HG03520 (cell line): ENCODE results near the gene HPCAL4.

Experiments
- ATAC-seq: cut with Tn5 transposase; IDR thresholded peaks from one replicate; pipeline ENCODE4 v1.9.1; 2021; ENCODE audit warnings: mild to moderate bottlenecking, moderate library complexity; ENCODE audit not compliant: unreplicated experiment

HPCAL4 gene

GRCh38 chr1:39704757-39705156, 13.5 kb upstream of the HPCAL4 start:
- ATAC-seq, result no peak

- ATAC-seq, result no peak
These were observed 9.8 kb upstream of the HPCAL4 start for GRCh38 chr1:39701049-39701439.

GRCh38 chr1:39700348-39700747, 9.1 kb upstream of the HPCAL4 start:
- ATAC-seq, result no peak

- no peak for ATAC-seq
These were observed 8.2 kb upstream of the HPCAL4 start for GRCh38 chr1:39699419-39699818.

- no peak for ATAC-seq
These were observed 7.3 kb upstream of the HPCAL4 start for GRCh38 chr1:39698568-39698967.

GRCh38 chr1:39696448-39696847, 5.2 kb upstream of the HPCAL4 start:
- no peak for ATAC-seq

GRCh38 chr1:39695016-39695415, 3.8 kb upstream of the HPCAL4 start:
- no peak for ATAC-seq

- no peak for ATAC-seq
These were observed 2.8 kb upstream of the HPCAL4 start for GRCh38 chr1:39694026-39694425.

- ATAC-seq, result no peak
These were observed 1.2 kb upstream of the HPCAL4 start for GRCh38 chr1:39692152-39693074.

- no peak for ATAC-seq
These were observed 345 bp downstream of the HPCAL4 start for GRCh38 chr1:39690794-39691382.

GRCh38 chr1:39690225-39690624, 1.0 kb downstream of the HPCAL4 start:
- no peak for ATAC-seq

- no peak for ATAC-seq
These were observed 1.6 kb downstream of the HPCAL4 start for GRCh38 chr1:39689635-39690034.

GRCh38 chr1:39689214-39689613, 2.0 kb downstream of the HPCAL4 start:
- ATAC-seq, result no peak

- ATAC-seq, result no peak
These were observed 2.5 kb downstream of the HPCAL4 start for GRCh38 chr1:39688706-39689105.

- ATAC-seq, result no peak
These were observed 4.0 kb downstream of the HPCAL4 start for GRCh38 chr1:39687243-39687642.

GRCh38 chr1:39685071-39685470, 6.2 kb downstream of the HPCAL4 start:
- no peak for ATAC-seq

- ATAC-seq, result no peak
These were observed 6.9 kb downstream of the HPCAL4 start for GRCh38 chr1:39684313-39684664.

GRCh38 chr1:39683591-39684312, 7.5 kb downstream of the HPCAL4 start:
- ATAC-seq, result no peak

GRCh38 chr1:39681999-39682398, 9.2 kb downstream of the HPCAL4 start:
- no peak for ATAC-seq

- no peak for ATAC-seq
These were observed 9.9 kb downstream of the HPCAL4 start for GRCh38 chr1:39681294-39681693.

GRCh38 chr1:39680751-39681150, 10.5 kb downstream of the HPCAL4 start:
- no peak for ATAC-seq

GRCh38 chr1:39679821-39680220, 11.4 kb downstream of the HPCAL4 start:
- no peak for ATAC-seq
